GM21576 (cell line): ENCODE data around the gene PRR36.
"Not testable (repeated sequence)": the region's sequence is repeated elsewhere in the genome, so short reads cannot be mapped to it uniquely, and the experiment has no call there.

ENCODE experiments used
- ATAC-seq: cut with Tn5 transposase; IDR thresholded peaks from one replicate; pipeline ENCODE4 v1.9.1; 2021; ENCODE audit warnings: mild to moderate bottlenecking, moderate library complexity; ENCODE audit not compliant: unreplicated experiment

The PRR36 gene

DNA sequence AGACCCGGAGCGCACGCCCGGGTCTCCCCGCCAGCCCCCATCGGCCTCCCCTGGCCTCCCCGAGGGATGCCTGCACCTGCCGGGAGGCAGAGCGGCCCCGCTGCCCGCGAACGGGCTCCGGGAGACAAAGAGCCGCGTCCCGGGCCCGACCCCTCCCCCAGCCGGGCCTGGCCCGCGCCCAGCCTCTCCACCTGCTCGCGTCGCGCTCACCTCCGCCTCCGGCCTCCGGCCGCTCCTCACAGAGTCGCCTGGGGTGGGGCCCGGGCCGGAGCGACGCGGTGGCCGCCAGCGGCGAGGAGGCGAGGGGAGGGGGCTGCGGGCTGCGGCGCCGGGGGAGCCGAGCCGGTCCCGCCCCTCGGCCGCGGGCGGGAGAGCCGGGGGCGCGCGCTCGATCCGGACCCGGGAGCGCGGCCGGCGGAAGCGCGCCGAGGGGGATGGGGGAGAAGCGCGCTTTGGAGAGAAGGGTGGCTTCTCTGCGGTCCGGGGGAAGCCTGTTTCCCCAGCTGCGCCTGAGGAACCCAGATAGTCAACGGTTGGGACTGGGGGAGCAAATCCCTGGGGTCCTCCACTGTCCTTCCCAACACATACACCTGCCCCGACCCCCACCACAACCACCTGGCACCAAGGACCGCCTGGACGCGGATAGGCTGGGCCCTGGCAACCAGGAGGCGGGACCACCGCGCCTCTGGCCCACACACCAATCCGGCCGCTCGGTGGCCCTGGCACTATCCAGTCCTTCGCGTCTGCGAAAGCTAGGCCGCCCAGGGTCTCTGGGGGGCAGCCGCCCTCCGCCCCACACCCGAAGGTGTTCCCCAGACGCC, at the start of gene PRR36:
Gene PRR36 (minus strand): TSS at position 315 of the 821 bp plus-strand sequence. CDS start 701 bp downstream, outside the sequence.
- ATAC-seq, result no peak

DNA sequence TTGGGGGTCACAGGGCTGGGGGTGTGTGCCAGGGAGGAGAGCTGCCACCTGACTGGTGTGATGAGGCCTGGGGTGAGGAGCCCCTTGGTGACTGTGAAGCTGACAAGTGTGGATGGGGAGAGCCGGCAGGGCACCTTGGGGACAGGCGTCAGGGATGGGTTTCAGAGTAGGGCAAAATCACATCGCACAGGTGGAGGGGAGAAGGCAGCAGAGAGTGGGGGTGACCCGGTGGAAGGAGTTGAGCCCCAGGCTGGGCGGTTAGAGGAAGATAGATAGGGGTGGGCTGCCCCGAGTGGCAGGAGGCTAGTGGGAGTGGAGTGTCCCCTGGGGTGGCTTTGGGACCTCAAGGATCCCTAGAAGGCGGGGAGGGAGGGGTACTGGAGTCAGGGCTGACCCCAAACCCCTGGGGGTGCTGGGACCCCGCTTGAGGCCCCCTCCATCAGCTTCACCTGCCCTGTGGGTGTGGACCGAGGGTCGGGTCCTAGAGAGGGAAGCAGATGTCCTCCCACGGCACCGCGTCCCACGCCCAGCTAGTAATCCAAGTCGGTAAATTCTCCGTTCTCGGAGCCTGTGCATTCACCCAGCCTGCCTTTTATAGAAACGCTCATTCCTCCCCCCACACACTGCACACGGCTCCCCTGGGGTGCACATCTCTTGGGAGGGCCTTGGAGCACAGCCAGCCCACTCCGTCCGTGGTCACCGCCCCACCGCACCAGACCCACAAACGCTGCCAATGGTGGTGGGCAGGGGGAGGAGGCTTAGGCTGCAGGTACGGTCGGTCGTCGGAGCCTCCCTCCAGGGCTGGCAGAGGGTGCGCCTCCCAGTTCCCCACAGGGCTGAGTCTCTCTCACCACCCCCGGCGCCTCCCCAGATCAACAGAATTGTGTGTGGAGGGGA, 49.4 kb upstream of the PRR36 start:
- no peak for ATAC-seq

DNA sequence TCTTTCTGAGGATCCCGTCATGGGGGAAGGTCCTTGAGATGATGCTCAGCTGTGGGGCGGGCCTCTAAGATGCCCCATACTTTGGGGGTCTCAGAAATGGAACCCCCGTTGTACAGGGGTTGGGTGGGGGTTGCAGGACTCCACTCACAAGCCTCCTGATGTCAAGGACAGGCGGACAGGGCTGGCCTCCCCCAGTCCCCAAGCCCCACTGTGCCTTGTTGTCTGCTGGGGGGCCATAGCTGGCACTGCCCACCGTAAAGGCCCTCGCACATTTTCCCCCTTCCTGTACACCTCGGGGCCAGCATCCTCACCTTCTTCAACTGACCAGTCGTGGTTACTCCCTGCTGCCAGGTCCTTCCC, 48.6 kb upstream of the PRR36 start:
- ATAC-seq, result no peak

DNA sequence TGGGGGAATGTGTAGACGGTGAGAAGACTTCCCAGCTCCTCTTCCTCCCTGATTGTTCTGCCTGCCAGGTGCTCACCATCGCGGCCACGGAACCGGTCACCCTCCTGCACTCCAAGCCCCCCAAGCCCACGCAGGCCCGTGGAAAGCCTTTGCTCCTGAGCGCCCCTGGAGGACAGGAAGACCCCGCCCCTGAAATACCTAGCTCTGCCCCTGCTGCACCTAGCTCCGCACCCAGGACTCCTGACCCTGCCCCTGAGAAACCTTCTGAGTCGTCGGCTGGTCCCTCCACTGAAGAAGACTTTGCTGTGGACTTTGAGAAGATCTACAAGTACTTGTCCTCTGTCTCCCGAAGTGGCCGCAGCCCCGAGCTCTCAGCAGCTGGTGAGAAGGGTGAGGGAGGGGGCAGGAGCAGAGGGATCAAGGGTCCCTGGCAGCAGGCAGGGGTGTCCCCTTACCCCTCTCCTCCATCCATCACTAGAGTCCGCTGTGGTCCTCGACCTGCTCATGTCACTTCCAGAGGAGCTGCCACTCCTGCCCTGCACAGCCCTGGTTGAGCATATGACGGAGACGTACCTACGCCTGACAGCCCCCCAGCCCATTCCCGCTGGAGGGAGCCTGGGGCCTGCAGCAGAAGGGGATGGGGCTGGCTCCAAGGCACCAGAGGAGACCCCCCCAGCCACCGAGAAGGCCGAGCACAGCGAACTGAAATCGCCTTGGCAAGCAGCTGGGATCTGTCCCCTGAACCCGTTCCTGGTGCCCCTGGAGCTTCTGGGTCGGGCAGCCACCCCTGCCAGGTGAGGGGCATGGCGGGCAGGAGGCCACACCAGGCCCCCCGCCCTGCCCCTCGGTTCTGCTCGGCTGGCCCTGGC, 48.0 kb upstream of the PRR36 start:
- no peak for ATAC-seq

DNA sequence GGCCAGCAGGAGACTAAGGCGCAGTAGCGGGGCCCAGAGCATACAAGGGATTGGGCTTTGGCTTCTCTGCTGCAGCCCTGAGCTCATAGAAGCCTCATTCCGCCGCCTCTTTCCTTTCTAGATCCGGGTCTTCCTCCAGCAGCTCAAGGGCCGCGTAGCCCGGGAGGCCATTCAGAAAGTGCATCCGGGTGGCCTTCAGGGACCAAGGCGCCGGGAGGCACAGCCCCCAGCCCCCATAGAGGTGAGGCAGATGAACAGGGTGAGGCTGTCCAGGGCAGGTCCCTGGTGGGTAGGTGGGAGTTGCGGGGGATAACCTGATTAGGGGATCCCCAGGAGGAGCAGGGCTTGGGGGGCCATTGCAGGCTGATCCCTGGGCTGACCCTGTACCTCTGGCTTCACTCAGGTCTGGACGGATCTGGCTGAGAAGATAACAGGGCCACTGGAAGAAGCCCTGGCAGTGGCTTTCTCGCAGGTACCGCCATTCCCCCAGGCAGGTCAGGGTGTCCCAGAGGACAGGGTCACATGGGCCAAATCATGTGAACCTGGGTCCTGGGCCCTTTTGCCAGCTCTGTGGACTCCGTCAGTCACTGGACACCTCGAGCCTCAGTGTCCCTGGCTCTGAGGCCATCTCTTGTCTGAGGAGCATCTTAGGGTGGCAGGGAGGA, 47.2 kb upstream of the PRR36 start:
- ATAC-seq, result no peak

DNA sequence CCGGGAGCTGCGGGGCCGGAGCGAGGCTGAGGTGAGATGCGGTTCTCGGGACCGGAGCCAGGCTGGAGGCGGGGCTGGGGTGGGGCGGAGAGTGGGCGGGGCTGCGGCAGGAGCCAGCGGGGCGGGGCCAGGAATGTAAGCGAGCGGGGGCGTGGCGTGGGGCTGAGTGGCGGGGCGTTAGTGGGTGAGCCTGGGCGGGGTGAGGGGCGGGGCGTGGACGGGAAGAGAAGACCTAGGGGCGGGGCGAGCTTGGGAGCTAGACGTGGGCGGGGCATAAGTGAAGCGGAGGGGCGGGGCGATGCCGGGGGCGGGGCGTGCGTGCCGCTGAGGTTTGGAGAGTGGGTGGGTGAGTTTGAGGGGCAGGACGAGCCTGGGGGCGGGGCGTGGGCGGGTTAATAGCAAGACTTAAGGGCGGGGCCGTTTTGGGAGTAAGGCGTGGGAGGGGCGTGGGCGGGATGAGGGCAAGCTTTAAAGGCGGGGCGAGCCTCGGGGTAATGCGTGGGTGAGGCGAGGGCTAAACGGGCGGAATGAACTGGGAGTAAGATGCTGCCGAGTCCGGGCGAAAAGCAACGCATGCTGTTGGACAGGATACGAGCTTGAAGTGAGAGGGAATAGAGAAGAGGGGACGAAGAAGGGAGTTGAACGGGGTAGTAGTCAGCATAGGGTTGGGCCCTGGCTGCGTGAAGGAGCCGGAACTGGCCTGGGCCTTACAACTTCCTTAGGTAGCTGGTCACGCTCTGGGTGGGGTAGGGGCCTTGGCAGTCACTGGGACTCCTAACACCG, 46.5 kb upstream of the PRR36 start:
- ATAC-seq, result peak; percentile 29

DNA sequence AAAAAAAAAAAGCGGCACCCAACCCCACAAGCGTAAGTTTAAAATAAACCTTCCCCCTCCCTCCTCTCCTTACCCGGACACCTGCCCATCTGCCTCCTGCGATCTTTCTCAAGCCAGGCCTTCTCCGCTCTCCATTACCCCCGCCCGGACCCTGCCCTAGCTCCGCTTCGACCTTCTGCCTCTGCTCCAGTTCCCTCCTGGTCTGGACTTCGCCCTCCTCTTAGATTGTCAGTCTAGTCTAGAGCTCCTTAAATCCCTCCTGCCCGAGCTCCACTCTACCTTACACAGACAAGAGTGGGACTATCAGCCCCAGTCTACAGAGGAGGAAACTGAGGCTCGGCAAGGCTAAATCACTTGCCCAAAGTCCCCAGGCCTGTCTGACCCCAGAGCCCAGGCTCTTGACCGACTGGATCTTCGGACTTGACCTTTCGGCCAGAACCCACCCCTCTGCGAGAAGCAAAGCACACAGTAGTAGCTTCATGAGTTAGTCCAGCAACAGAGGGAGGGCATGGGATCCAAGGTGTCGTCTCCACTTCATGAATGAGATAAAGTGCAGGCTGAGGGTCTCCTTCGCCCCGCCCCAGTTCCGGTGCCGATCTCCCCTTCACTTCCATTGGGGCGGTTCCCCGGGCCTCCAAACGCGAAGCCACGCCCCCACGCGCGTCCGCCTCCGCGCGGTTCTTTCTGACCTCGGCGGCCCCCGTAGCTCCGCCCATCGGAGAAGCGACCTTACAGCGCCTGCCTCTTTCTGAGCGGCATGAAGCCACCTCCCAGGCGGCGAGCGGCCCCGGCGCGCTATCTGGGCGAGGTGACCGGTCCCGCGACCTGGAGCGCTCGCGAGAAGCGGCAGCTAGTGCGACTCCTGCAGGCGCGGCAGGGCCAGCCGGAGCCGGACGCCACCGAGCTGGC, 45.7 kb upstream of the PRR36 start, which contains the start of gene SNAPC2:
Gene SNAPC2 (plus strand): TSS at position 729 of the 909 bp plus-strand sequence. CDS start 29 bp downstream, at position 758.
- peak; percentile 54 for ATAC-seq

DNA sequence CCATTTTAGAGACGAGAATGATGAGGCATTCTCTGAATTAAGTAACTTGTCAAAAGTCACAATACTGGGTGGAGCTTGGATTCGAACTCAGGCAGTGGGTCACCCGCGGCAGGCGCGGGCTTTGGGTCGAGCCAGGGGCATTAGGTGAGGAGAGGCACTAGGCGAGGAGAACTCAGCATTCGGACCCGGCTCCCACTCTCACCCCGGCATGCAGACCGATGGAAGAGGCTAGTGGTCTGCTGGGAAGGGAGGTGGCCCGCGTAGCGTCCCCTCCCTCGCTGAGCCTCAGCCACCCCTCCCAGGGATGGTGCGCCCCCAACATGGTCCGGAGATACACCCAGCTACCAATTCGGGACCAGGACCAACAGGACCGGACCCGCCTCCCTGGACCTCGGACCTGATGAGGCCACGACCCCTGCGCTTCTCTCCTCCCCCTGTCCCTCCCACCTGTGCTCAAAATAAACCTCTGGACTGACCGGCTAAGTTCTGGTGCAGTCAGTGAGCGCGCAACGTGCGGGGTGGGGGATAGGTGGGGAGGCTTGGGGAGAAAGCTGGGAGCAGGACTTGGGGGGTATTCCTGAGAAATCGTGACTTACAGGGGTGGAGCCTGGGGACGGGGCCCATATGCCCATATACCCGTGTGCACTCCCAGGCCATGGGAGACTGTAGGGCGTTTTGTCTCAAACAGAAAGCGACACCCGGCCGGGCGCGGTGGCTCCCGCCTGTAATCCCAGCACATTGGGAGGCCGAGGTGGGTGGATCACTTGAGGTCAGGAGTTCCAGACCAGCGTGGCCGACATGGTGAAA, 44.6 kb upstream of the PRR36 start:
- ATAC-seq, result no peak

DNA sequence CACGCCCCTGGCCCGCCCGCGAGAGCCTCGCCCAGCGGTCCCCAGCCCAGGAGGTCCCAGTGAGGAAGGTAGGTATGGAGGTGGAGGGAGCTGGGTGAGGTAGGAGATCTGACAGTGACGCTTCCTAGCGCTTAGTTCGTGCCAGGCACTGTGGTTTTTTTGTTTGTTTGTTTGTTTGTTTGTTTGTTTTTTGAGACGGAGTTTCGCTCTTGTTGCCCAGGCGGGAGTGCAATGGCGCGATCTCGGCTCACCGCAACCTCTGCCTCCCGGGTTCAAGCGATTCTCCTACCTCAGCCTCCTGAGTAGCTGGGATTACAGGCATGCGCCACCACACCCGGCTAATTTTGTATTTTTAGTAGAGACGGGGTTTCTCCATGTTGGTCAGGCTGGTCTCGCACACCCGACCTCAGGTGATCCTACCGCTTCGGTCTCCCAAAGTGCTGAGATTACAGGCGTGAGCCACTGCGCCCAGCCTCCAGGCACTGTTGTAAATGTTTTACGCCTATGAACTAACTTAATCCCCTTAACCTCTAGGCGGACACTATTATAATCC, 43.9 kb upstream of the PRR36 start:
- ATAC-seq, result not testable (repeated sequence)

DNA sequence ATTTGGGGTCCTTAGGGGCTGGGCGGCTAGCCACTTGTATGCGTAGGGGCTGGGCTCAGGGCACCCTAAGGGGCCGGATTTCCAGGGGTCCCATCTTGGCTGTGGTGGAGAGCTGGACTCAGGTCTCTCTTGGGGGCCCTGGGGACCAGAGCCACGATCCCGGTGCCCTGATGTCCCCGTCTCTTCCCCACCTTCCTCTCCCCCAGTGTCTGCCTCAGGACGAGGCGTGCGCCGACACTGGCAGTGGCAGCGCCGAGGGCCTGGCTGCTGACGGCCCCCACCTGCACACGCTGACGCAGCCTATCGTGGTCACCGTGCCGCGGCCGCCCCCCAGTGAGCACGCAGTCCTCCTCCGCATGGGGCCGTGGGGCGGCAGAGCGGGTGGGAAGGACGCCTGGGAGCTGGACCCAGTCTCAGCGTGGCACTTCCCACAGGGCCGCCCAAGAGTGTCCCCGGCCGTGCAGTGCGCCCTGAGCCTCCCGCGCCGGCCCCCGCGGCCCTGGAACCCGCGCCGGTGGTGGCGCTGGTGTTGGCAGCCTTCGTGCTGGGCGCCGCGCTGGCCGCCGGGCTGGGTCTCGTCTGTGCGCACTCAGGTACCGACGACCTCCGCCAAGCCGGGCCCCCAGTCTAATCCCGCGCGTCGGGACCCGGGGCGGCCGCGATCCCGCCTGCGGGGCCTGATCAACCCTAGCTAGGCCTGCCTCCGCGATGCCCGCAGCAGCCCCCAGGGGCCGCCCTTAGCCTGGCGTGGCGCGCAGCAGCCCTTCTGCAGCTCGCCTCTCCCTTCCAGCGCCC, 43.3 kb upstream of the PRR36 start:
- no peak for ATAC-seq

DNA sequence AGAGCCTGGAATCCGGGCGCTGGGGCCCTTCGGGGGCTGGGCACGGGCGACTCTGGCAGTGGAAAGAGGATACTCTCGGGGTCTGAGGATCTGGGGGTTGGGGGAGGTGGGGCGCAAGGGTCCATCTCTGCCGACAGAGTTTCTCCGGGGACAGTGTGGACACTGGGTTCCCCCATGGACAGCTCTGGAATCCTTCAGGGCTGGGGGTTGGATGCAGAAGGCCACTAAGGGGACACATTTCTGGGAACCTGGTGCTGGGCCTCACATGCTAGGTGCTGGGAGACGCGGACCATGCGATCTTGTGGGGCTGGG, 42.7 kb upstream of the PRR36 start:
- ATAC-seq, result no peak

DNA sequence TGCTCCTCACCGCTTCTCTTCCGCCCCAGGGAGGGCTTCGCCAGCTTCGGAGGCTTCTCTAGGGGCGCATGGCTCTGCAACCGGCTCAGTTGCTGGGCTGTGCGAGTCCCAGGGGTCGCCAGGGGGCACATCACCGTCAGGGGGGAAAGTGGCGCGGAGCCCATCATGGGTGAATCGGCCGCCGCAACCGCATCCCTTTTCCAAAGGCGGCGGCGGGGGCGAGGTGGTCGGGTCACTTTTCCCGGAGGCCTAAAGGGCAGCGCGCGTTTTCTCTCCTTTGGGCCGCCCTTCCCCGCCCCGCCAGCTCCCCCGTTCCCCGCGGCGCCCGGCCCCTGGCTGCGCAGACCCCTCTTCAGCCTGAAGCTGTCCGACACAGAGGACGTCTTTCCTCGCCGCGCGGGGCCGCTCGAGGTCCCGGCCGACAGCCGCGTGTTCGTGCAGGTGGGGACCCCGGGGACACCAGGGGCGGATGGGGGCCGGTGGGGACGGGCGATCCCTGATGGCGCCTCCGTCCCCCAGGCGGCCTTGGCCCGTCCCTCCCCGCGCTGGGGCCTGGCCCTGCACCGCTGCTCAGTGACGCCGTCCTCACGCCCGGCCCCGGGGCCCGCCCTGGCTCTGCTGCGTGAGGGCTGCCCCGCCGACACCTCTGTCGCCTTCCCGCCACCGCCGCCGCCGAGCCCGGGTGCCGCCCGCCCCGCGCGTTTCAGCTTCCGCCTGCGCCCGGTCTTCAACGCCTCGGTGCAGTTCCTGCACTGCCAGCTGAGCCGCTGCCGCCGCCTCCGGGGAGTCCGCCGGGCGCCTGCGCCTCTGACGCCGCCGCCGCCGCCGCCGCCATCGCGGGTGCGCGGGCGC, 42.1 kb upstream of the PRR36 start:
- ATAC-seq, result no peak

DNA sequence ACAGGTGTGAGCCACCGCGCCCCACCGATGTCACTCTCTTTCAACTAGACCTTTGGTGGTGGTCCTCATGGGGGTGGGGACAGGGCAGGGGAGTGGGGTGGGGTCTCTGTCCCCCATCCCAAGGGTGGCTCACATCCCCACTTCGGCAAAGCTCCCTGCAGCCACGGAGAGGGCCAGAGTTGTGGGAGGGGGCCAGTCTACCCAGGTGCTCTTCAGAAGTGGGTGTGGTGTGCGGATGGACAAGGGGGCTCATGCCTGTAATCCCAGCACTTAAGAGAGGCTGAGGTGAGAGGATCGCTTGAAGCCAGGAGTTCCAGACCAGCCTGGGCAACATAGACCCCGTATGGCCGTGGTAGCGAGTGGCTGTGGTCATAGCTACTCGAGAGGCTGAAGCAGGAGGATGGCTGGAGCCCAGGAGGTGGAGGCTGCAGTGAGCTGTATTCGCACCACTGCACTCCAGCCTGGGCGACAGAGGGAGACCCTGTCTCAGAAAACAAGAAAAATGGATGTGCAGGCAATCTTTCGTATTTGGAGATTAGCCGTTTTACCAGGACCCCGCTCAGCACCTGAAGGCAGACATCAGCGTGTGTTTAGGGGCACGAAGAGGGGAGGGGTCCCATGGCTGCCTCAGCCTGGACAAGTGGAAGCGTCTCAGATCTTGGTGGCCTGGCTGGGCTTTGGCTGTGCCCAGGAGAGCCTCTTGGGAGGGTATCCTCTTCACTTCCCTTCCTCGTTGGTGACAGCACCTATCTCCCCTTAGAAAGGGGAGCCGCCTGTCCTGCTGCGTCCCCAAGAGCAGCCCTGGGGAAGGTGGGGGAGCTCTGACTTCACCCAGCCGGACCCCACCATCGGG, 41.3 kb upstream of the PRR36 start:
- ATAC-seq, result no peak

DNA sequence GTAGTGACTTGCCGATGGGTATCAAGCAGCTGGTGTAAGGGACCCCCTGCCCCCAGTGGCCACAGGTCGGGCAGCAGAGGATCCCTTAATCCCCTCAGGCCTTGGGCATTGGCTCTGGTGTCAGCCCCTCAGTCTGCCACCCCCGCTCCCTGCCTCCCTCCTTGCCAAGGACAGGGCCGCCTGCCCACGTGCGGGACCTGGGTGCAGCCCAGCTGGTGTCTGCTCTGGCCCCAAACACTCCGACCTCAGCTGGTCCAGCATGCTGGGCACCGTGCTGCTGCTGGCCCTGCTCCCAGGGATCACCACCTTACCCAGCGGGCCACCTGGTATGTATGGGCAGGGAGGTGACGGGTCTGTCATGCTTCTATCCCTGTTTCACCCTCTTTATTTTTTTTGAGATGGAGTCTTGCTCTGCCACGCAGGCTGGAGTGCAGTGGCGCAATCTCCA, 40.4 kb upstream of the PRR36 start, which contains the start of gene TGFBR3L:
Gene TGFBR3L (plus strand): TSS at position 233 of the 448 bp plus-strand sequence.
- no peak for ATAC-seq

DNA sequence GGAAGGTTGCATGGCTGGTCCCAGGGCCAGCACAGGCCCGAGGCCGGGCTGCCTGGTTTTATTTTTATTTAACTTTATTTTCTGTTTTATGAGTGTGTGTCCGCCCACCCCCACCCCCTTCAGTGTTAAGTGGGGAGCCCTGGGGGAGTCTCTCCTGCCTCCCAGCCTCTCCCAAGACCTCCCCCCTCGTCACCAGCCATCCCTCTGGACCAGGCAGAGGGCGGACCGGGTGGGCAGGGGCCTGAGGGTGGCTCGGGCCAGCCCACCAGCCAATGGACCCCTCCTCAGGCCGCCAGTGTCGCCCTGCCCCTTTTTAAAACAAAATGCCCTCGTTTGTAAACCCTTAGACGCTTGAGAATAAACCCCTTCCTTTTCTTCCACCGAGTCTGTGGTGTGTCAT, 39.9 kb upstream of the PRR36 start:
- ATAC-seq, result no peak
